SK-N-SH treated with all-trans-retinoic acid at 6 μM for 48 hours (cell line): ENCODE data around the gene PSMB11.

Experiments
- ARNTL ChIP-seq: fragments of 450-650 bp; formaldehyde crosslinking; IDR thresholded peaks from 2 replicates; pipeline ENCODE4 v1.5.0; 2020; ENCODE audit warnings: low read depth, mild to moderate bottlenecking, moderate library complexity, borderline replicate concordance
- BACH2 ChIP-seq: fragments of 250-450 bp; sonication (Bioruptor Pico); IDR thresholded peaks from 2 replicates; pipeline ENCODE4 v1.9.0; 2021; ENCODE audit warnings: mild to moderate bottlenecking, borderline replicate concordance
- CREB5 ChIP-seq: fragments of 250-450 bp; sonication (Bioruptor Pico); IDR thresholded peaks from 2 replicates; pipeline ENCODE4 v1.5.1; 2020; ENCODE audit warnings: low read depth, mild to moderate bottlenecking, moderate library complexity
- CSRNP3 ChIP-seq: fragments of 250-450 bp; sonication (Bioruptor Pico); IDR thresholded peaks from 2 replicates; pipeline ENCODE4 v1.5.1; 2021; ENCODE audit warnings: mild to moderate bottlenecking, moderate library complexity
- ESRRG ChIP-seq: fragments of 250-450 bp; sonication (Bioruptor Pico); IDR thresholded peaks from 2 replicates; pipeline ENCODE4 v1.6.1; 2021; ENCODE audit warnings: mild to moderate bottlenecking
- GLIS3 ChIP-seq: fragments of 250-450 bp; sonication (Bioruptor Pico); IDR thresholded peaks from 2 replicates; pipeline ENCODE4 v1.5.0; 2020; ENCODE audit warnings: mild to moderate bottlenecking, moderate library complexity
- ISL1 ChIP-seq: fragments of 250-450 bp; sonication (Bioruptor Pico); IDR thresholded peaks from 2 replicates; pipeline ENCODE4 v2.1.2; 2022; ENCODE audit warnings: mild to moderate bottlenecking, moderate library complexity
- PATZ1 ChIP-seq: fragments of 250-450 bp; sonication (Bioruptor Pico); IDR thresholded peaks from 2 replicates; pipeline ENCODE4 v1.8.0; 2020; ENCODE audit warnings: mild to moderate bottlenecking, moderate library complexity, borderline replicate concordance
- RARB ChIP-seq: fragments of 250-450 bp; sonication (Bioruptor Pico); IDR thresholded peaks from 2 replicates; pipeline ENCODE4 v1.8.0; 2021; ENCODE audit warnings: mild to moderate bottlenecking, moderate library complexity
- TCF4 ChIP-seq: fragments of 250-450 bp; sonication (Bioruptor Pico); IDR thresholded peaks from 2 replicates; pipeline ENCODE4 v1.8.0; 2021; ENCODE audit warnings: mild to moderate bottlenecking, moderate library complexity, borderline replicate concordance
- TOX ChIP-seq: fragments of 250-450 bp; sonication (Bioruptor Pico); IDR thresholded peaks from 2 replicates; pipeline ENCODE4 v1.8.0; 2021; ENCODE audit warnings: mild to moderate bottlenecking, moderate library complexity, borderline replicate concordance
- ZFP3 ChIP-seq: fragments of 250-450 bp; sonication (Bioruptor Pico); IDR thresholded peaks from 2 replicates; pipeline ENCODE4 v1.5.0; 2020; ENCODE audit warnings: mild to moderate bottlenecking, moderate library complexity
- ZNF565 ChIP-seq: fragments of 450-650 bp; formaldehyde crosslinking; conservative IDR thresholded peaks from 2 replicates; pipeline ENCODE4 v1.5.0; 2020; ENCODE audit warnings: low read depth, mild to moderate bottlenecking, moderate library complexity

GRCh38 chr14:23053426-23053825, 11.4 kb downstream of the PSMB11 start:
- TF ChIP-seq ARNTL (no peak), ISL1 (no peak), ESRRG (CRISPR knock-in tag) (no peak), PATZ1 (no peak), RARB (no peak), ZNF565 (no peak), BACH2 (CRISPR knock-in tag) (no peak), CREB5 (no peak), ZFP3 (CRISPR knock-in tag) (no peak), GLIS3 (CRISPR knock-in tag) (no peak), TCF4 (CRISPR knock-in tag) (no peak), CSRNP3 (CRISPR knock-in tag) (no peak), TOX (no peak)
